ENCODE data around the gene CALY. TPM values are rescaled to one million over a fixed set of nuclear protein-coding genes. Genes with fewer than 3 reads are reported as not detected.

CALY gene
- total RNA-seq, 1 donor from 2014 or later = not detected

DNA sequence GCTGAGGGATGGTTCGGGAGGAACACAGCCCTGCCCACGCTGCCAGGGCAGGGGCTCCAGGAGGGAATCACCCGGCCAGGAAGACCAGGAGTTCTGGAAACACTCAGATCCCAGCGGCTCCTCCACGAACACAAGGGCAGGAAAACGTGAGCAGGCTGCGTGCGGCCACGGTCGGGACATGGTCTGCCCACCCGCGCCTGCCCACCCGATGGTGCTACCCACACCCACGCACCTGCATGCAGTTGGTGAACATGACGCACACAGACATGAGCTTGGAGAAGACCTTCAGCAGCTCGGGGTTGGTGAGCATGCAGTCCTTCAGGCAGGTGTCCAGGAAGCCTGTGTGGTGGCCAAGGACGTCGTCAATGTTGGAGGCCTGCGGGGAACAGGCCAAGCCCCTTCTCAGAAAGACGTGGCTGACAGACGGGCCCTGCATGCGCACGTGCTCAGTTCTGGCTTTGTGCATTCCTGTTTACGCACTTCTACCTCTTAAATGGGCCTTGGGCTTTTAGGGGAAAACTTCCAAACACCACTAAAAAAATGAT lies 53.8 kb downstream of the CALY start:
- intact Hi-C loops (cut with DNase I) = no loop called here
- ATAC-seq (ENCODE audit: poor library complexity) (no peak), DNase-seq (no peak)

DNA sequence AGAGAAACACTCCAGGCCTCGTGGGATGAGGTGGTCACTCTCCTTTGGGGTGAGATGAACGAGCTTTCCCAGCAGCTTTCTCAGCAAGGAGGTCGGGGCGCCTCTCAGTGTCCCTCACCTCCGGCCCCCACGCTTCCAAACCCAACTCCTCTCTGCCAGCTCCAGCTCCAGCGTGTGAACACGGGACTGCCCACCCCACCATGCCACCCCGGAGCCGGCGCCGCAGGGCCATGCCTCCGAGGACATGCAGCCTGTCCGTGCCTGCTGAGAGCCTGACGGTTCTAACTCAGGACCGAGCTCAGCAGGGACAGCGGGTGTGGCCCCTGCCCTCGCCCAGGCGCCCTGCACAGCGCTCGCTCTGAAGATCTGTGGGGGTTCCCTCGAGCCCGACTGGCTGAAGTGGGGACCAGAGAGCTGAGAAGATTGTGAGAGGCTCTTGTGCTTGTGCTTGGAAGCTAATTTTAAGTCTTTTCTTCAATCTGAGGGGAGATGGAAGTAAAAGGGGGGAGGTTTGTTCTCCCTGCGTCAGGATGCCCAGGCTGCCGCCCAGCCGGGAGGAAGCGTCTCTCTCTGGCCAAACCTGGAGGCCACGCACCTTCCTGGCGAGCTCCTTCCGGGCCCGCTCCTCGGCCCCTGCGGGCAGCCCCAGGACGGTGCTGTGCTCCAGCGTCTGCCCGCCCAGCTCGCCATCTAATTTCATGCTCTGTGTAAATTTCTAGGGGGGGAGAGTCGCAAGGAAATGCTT lies 54.9 kb downstream of the CALY start:
- DNase-seq (no peak), ATAC-seq (ENCODE audit: poor library complexity) (no peak)

GRCh38 chr10:133281084-133281483 lies 55.6 kb downstream of the CALY start:
- DNase-seq (no peak), ATAC-seq (ENCODE audit: poor library complexity) (no peak)
- intact Hi-C loops (cut with DNase I) = no loop called here

More for the DNA sequence above, 54.9 kb downstream of the CALY start:
- intact Hi-C loops (cut with DNase I) = no loop called here

GRCh38 chr10:133280391-133281059 lies 56.2 kb downstream of the CALY start:
- DNase-seq (no peak), ATAC-seq (ENCODE audit: poor library complexity) (no peak)
- intact Hi-C loops (cut with DNase I) = no loop called here

GRCh38 chr10:133279326-133280226 lies 57.1 kb downstream of the CALY start:
- ATAC-seq (ENCODE audit: poor library complexity) (no peak), DNase-seq (no peak)
- intact Hi-C loops (cut with DNase I) = no loop called here

DNA sequence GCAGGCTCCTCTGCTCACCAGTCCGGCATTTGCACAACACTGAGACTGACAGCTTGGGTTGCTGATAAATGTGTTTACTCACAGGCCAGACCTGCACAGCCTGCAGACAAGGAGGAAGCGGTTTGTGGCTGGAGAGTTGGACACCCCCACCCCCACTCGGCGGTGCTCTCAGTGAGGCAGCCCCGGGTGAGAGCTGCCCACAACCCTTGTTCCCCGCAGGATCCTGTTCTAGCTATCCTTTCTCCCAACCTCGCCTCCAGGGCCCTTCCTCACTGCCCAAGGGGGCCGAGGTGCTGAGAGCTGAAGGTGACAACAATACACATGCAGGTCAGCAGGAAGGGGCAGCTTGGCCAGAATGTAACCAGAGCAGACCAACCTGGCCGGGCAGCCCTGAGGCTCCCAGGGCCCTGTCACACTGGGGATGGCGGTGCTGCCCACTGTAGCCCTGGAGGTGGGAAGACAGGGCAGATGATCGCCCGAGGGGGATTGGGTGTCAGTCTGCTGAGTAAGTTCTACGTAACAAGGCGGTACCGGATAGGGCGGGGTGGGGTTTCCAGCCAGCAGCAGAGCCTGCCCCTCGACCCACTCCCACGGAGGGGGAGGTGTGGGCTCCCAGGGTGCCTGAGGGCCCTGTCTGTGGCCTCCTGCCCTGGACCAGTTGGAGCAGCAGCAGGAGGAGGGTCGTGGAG lies 58.0 kb downstream of the CALY start:
- peak; percentile 21 for ATAC-seq (ENCODE audit: poor library complexity)
- intact Hi-C loops (cut with DNase I) = no loop called here
- DNase-seq = peak; percentile 74

GRCh38 chr10:133277993-133278576 lies 58.6 kb downstream of the CALY start:
- DNase-seq = no peak
- no peak for ATAC-seq (ENCODE audit: poor library complexity)
- intact Hi-C loops (cut with DNase I) = no loop called here

DNA sequence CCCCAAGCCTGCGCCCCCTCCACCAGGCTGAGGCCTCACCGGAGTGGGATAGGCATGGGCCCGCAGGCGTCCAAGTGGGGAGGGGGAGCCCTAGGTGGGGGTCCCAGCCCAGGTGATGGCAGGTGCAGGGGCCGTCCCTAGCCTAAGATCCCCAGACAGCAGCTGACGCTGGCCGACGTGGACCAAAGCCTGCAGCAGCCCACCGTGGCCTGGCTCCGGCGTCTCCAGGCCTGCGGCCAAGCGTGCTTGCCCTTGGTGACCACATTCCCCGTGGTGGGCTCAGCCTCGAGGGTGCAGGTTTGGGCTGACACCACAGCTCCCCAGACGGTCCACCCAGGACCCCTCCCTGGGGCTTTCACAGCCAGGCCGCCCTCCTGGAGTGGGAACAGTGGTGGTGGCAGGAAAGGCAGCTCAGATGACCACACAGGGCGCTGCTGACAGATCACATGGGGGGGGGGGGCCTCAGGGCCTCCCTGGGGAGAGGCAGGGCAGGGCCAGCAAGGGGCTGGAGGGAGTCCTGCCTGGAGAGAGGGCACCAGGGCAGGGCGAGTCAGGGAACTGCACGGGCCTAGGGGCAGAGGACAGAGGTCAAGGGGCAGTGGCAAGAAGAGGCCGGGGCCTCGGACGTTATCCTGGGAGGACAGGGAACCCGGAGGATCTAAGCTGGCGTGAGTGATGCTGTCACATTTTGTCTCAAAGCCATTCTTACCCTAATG lies 59.3 kb downstream of the CALY start:
- DNase-seq (no peak), ATAC-seq (ENCODE audit: poor library complexity) (peak; percentile 7)
- intact Hi-C loops (cut with DNase I) = no loop called here

GRCh38 chr10:133276435-133277201 lies 60.1 kb downstream of the CALY start, which contains the start of gene ADAM8:
Gene ADAM8 (minus strand): TSS chr10:133276868. CDS start chr10:133276817, 51 bp downstream.
- peak; percentile 27 for ATAC-seq (ENCODE audit: poor library complexity)

GRCh38 chr10:133276100-133276434 lies 60.6 kb downstream of the CALY start:
- ATAC-seq (ENCODE audit: poor library complexity) (no peak), DNase-seq (no peak)
- intact Hi-C loops (cut with DNase I) = no loop called here

More at GRCh38 chr10:133276435-133277201, 60.1 kb downstream of the CALY start, which contains the start of gene ADAM8:
- intact Hi-C loops (cut with DNase I) = no loop called here
- peak; percentile 70 for DNase-seq

DNA sequence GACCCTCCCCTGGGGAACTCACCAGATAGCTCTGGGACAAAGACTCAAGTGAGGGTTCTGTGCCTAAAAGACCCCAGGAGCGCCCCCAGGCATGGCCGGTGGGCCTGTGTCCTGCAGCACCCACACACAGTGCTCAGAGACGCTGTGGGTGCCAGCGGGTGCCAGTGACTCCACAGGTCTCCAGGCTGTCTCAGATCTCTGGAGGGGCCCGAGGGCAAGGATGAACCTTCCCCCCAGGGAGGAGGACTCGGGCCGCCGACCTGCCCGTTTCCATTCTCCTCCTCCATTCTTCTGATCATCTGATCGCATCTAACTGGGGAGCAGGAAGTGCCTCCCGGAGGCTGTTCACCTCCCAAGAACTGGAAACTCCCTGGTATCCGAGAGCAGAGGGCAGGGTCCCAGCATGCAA lies 61.0 kb downstream of the CALY start:
- ATAC-seq (ENCODE audit: poor library complexity) (no peak), DNase-seq (no peak)
- intact Hi-C loops (cut with DNase I) = no loop called here

DNA sequence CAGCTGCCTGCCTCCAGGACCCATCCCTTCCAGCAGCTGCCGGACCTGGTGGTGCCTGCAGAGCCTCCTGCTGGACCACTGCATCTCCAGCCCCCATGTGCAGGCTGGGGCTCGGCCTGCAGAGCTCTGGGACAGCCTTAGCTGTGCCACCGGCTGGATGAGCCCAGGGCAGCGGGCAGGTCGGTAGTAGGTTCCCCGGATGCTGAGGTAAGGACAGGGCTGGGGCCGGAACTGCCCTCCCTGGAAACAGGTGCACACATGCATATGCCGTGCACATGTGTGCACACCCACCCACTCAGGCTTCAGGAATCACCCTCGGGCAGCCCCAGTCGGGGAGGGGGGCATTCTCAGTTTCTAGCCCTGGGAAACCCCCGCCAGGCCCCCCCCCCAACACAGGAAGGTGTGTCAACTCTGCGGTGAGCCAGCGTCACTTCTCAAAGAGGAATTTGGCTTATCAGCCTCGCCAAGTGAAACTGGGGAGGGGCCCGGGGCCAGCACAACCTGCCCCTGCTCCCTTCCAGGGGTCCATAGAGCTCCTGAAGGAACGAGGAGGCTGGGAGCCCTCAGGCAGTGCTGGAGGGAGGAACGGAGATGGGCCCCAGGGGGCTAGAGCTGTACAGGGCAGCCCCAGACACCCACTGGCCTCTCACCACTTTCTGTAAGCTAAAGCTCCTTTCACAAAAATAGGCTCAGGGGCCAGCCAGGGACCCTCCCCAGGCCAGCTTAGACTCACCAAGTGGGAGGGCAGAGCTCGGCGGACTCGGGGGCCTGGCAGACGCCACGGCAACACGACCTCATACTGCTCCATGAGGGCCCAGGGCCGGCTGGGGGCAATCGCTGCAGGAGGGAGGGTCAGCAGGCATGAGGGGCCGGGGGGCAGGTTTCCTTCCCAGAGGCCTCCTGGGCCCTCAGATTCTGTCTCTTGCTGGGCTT lies 61.7 kb downstream of the CALY start:
- intact Hi-C loops (cut with DNase I) = no loop called here
- DNase-seq = no peak

More for the DNA sequence above, 61.7 kb downstream of the CALY start:
- ATAC-seq (ENCODE audit: poor library complexity) = no peak
